ENCODE measurements around the gene N4BP2.
"Not testable (repeated sequence)": the region's sequence is repeated elsewhere in the genome, so short reads cannot be mapped to it uniquely, and the experiment has no call there.

N4BP2 gene

GRCh38 chr4:40056716-40057585 lies at the start of gene N4BP2:
Gene N4BP2, plus strand, starts transcription at chr4:40056850. Its CDS starts 40,491 bp downstream, at chr4:40097341.
- peak; percentile 11 to 83 (median 63) for DNase-seq

- DNase-seq = no peak
Observed at GRCh38 chr4:40016007-40016406, 40.6 kb upstream of the N4BP2 start.

- DNase-seq = no peak
Observed at GRCh38 chr4:40020221-40020620, 36.4 kb upstream of the N4BP2 start.

GRCh38 chr4:40021116-40021515 lies 35.5 kb upstream of the N4BP2 start:
- not testable (repeated sequence) for DNase-seq

GRCh38 chr4:40024049-40024448 lies 32.6 kb upstream of the N4BP2 start:
- not testable (repeated sequence) for DNase-seq

- no peak for DNase-seq
Observed at GRCh38 chr4:40032785-40033184, 23.9 kb upstream of the N4BP2 start.

GRCh38 chr4:40033613-40034012 lies 23.0 kb upstream of the N4BP2 start:
- DNase-seq = no peak

- DNase-seq = no peak
Observed at GRCh38 chr4:40038977-40039376, 17.7 kb upstream of the N4BP2 start.

GRCh38 chr4:40040908-40041307 lies 15.7 kb upstream of the N4BP2 start:
- DNase-seq = no peak

- DNase-seq = no peak
Observed at GRCh38 chr4:40043786-40044185, 12.9 kb upstream of the N4BP2 start.

GRCh38 chr4:40046311-40046980 lies 10.2 kb upstream of the N4BP2 start:
- no peak for DNase-seq

- no peak for DNase-seq
Observed at GRCh38 chr4:40053161-40053560, 3.5 kb upstream of the N4BP2 start.

- peak in 1 of 51 donors; percentile 77 for DNase-seq
Observed at GRCh38 chr4:40055511-40055862, 1.2 kb upstream of the N4BP2 start.

GRCh38 chr4:40055863-40056715 lies 561 bp upstream of the N4BP2 start:
- peak in 47 of 51 donors; percentile 1 to 83 (median 52) for DNase-seq

GRCh38 chr4:40057586-40058091 lies 989 bp downstream of the N4BP2 start:
- peak in 48 of 51 donors; percentile 6 to 88 (median 52) for DNase-seq

GRCh38 chr4:40058121-40058520 lies 1.5 kb downstream of the N4BP2 start:
- DNase-seq = no peak

- DNase-seq = peak in 1 of 51 donors; percentile 1
Observed at GRCh38 chr4:40058854-40059253, 2.2 kb downstream of the N4BP2 start.

- DNase-seq = no peak
Observed at GRCh38 chr4:40059362-40059761, 2.7 kb downstream of the N4BP2 start.

- no peak for DNase-seq
Observed at GRCh38 chr4:40065010-40065409, 8.4 kb downstream of the N4BP2 start.

GRCh38 chr4:40066651-40067050 lies 10.0 kb downstream of the N4BP2 start:
- DNase-seq = no peak

- DNase-seq = no peak
Observed at GRCh38 chr4:40070387-40070786, 13.7 kb downstream of the N4BP2 start.

GRCh38 chr4:40086421-40086820 lies 29.8 kb downstream of the N4BP2 start:
- no peak for DNase-seq

Measured in hypothalamus (tissue), 51 donors.